Limb (tissue), 2 donors: ENCODE measurements around the gene LRRN4CL.
"Not testable (repeated sequence)": the region's sequence is repeated elsewhere in the genome, so short reads cannot be mapped to it uniquely, and the experiment has no call there.

Experiments used
- DNase-seq, 2 donors: peaks; one replicate each; pipeline ENCODE4 v3.0.0-alpha.2; 2016; ENCODE audit errors: extremely low spot score in 2 of 2

The LRRN4CL gene

GRCh38 chr11:62709247-62710000, 20.1 kb upstream of the LRRN4CL start:
- DNase-seq: peak; percentile 96 to 99

- DNase-seq: peak in 1 of 2 donors; percentile 40
Observed at GRCh38 chr11:62708793-62709192, 19.5 kb upstream of the LRRN4CL start.

DNA sequence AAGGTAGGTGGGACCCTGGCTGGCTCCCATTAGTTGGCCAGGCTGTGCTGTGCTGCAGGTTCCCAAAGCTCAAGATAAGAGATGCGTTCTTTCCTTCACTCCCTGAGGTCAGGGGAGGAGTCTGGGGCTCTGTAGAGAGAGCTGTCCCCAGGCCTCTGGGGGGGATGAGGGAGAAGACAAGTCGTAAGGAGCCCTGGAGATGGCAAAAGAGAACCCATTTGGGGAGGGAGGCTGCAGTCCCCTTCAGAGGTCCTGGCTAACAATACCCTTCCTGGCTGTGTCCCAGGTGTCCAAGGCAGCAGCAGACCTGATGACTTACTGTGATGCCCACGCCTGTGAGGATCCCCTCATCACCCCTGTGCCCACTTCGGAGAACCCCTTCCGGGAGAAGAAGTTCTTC, 19.1 kb upstream of the LRRN4CL start:
- DNase-seq: no peak

DNA sequence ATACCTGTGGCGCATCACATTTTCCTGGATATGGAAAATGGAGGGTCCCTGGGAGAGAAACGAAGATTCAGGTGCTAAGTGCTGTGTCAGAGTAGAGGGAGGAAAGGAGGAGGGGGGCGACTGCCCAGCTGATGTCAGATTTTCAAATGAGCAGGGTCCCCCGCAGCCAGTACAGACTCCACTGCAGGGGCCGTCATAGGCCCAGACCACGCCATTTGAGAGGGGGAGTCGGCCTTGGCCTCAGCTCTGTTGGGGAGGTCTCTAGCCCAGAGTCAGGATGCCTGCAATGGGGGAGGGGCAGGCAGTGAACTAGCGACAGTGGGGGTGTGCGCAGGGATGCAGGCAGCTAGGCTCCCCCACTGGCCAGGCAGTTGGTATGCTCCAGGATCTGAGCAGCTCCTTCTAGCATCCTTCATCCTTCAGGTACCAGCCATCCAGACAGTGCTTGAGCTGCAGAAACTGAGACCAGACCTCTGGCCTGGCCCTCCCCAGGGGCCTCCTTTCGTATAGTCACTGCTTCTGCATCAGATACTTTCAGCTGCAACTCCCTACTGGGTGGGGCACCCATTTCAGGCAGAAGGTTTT, 18.0 kb upstream of the LRRN4CL start, which contains the start of the genes BSCL2 and GNG3:
Gene BSCL2, minus strand, starts transcription at position 148 of the 585 bp plus-strand sequence. CDS start 229 bp downstream, outside the sequence.
Gene GNG3, plus strand, starts transcription at position 400 of the 585 bp plus-strand sequence. CDS start 620 bp downstream, outside the sequence.
- peak in 1 of 2 donors; percentile 90 for DNase-seq

DNA sequence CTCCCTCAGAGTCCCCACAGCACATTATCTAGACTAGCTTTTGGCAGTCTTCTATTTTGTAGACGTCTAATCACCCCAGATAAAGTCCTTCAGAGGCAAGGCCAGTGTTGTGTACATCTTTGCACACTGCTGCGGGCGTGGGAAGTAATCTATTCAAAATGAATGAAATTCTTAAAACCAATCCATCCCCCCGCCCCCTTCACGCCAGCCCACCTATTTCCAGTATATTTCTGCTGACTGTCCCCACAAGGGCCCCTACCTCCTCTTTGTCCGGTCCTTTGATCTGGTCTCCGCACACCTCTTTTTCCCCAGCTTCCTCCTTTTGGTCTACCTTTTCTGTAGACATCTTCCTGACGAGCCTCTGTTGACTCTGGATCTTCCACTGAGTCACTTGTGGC, 17.5 kb upstream of the LRRN4CL start:
- DNase-seq: no peak

DNA sequence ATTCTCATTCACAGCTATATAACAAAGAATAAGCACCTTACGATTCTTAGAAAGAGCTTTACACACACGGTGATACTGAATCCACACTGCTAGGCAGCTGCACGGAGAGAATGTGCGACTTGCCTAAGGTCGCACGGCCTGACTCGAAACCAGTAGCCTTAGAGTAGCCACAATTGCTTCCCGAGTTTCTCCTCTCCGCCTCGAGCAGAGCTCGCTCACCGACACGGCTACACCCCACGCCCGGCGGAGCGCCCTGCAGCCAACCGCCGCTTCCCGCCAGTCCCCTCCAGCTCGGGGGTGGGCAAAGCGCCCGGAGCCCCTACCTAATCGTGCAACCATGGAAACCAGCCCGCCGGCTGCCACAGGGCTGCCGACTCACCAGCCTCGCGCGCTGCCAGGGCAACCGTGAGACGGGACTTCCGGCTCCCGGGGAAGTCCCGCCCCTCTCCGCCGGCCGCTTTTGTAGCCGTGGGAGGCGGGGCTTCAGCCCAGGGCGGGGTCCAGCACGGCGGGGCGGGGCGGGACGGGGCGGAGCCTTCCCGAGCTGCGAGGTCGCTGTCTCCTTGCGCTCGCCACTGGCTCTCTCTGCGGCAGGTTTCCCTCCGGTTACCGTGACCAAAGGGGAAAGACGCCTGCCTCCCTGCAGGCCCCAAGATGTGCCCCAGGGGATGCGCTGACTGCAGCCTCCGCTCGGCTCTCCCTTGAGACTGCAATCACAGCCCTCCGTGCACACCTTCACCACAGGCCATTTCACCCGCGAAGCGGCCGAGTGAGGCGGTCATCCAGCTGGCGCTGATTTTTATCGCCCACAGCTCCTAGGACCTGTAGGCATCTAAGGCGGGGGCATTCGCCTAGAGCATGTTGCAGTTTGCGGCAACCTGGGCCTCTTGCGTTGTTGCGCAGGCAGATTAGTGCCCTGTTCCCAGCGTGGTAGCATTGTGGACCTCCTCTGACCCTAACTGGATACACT, 16.8 kb upstream of the LRRN4CL start:
- peak; percentile 94 to 97 for DNase-seq

- no peak for DNase-seq
Observed at GRCh38 chr11:62705413-62705812, 16.1 kb upstream of the LRRN4CL start.

DNA sequence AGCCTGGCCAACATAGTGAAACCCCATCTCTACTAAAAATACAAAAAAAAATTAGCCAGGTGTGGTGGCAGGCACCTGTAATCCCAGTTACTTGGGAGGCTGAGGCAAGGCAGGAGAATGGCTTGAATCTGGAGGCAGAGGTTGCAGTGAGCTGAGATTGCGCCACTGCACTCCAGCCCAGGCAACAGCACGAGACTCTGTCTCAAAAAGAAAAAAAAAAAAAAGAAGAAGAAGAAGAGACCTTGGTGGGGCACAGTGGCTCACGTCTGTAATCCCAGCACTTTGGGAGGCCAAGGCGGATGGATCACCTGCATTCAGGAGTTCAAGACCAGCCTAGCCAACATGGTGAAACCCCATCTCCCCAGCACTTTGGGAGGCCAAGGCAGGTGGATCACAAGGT, 14.6 kb upstream of the LRRN4CL start:
- DNase-seq: not testable (repeated sequence)

DNA sequence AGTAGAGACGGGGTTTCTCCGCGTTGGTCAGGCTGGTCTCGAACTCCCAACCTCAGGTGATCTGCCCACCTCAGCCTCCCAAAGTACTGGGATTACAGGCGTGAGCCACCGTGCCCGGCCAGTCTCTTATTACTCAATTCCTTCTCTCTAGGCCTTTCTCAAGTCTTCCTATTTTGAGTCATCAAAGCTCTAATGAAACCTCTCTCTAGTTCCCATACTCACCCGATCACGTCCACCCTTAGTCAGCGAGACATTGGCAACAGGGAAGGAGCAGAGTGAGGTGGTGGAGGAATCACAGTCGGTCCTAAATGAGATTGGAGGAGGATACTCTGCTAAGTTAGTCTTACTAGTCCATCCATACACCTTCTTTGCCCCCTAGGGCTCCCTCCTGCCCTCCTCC, 12.9 kb upstream of the LRRN4CL start:
- DNase-seq: no peak

- peak; percentile 69 to 80 for DNase-seq
Observed at GRCh38 chr11:62694455-62695167, 5.3 kb upstream of the LRRN4CL start.

DNA sequence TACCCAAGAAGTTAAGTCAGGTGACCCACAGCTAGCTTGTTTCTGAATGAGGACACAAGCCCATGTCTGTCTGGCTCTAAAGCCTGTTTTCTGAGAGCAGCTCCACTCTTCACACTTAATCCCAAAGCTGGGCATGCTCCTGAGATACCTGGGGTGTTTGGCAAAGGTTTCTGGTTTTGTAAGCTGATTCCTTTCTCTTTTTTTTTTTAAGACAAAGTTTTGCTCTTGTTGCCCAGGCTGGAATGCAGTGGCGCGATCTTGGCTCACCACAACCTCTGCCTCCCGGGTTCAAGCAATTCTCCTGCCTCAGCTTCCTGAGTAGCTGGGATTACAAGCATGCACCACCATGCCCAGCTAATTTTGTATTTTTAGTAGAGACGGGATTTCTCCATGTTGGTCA, 4.3 kb upstream of the LRRN4CL start:
- DNase-seq: not testable (repeated sequence)

GRCh38 chr11:62688491-62688890, 839 bp downstream of the LRRN4CL start:
- DNase-seq: no peak

DNA sequence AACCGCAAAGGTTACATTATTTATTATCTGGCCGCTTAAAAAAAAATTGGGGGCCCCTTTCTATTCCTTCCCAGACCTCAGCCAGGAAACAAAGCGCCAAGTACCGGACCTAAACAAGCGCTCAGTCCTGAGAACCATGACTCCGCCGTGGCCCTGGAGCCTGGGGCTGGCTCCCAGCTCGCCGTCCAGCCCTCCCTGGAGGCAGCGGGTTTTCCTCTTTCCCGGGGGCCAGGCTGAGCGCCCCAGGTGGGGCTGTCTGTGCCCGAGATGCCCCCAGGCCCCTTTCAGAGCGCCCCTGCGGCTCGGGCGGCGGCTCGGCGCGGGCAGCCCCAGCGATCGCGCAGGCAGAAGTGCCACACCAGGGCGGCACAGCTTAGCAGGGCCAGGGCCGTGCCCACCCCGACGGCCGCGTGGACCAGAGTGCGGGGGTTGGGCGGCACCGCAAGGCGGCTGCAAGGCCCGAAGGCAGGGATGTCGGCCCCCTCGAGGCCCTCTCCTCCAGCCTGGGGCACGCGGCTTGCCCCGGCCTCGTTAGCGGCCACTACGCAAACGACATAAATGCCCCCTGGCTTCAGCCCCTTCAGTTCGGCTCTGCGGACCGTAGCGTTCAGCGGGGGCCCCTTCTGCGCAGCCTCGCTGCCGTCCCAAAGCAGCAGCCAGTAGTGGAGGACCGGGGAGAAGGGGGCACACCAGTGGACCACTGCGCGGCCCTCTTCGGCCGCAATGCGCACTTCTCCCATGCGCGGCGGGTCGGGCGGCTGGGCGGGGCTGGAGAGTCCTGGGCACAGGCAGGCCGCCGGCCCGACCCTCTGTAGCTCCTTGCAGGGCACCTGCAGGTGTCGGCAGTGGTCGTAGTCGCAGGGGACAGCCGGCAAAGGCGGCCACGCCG, 1.6 kb downstream of the LRRN4CL start:
- peak in 1 of 2 donors; percentile 53 for DNase-seq

DNA sequence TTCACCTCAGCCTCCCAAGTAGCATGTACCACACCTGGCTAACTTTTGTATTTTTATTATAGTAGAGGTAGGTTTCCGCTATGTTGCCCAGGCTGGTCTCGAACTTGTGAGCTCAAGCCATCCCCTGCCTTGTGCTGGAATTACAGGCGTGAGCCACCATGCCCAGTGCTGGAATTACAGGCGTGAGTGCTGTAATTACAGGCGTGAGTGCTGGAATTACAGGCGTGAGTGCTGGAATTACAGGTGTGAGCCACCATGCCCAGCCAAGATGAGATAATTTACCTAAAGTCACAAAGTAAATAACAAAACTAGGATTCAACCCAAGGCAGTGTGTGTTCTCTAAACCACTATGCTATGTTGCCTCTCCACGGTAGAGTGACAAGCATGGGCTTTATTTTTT, 6.8 kb downstream of the LRRN4CL start:
- DNase-seq: no peak

GRCh38 chr11:62680825-62681240, 8.5 kb downstream of the LRRN4CL start:
- peak in 1 of 2 donors; percentile 43 for DNase-seq

- peak; percentile 90 to 94 for DNase-seq
Observed at GRCh38 chr11:62678770-62679696, 10.3 kb downstream of the LRRN4CL start, which contains the start of gene UBXN1. UBXN1 (minus strand) TSS chr11:62679073; CDS start chr11:62678923, 150 bp downstream.

- no peak for DNase-seq
Observed at GRCh38 chr11:62678433-62678769, 10.9 kb downstream of the LRRN4CL start.

DNA sequence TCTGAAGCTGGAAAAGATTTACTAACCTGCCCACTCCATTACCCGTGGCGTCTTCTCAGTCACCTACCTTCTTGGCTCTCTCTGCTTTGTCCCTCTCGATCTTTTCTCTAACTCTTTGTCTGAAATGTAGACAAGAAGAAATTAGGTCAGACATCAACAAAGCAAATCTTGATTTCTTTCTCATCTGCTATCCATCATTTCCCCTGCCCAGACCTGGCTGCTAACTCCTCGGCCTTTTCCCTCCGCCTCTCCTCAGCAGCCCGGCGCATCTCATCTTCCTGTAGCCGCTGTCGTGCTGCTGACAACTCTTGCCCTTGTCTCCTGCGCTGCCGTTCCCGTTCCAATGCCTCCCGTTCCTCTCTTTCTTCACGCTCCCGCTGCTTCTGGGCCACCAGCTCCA, 11.6 kb downstream of the LRRN4CL start:
- DNase-seq: no peak

- DNase-seq: no peak
Observed at GRCh38 chr11:62677156-62677555, 12.2 kb downstream of the LRRN4CL start.
